Caco-2 (cell line): ENCODE results near the gene NGF. TPM values are rescaled to one million over a fixed set of nuclear protein-coding genes. Genes with fewer than 3 reads are reported as not detected.

Experiments
- BruUV-seq: library from RNA; stranded (reverse); fragments of 400-500 nt; replicated peaks from 2 replicates; lab custom pipeline; 2021; lab: Mats Ljungman, UMichigan
- CTCF ChIA-PET: fragments of 300-600 bp; sonication (Branson Sonifier 250); formaldehyde crosslinking; loops from one replicate; lab custom pipeline; 2022; ENCODE audit warnings: antibody characterized with exemption; lab: Charles Lee
- POLR2A ChIA-PET: fragments of 300-600 bp; sonication (Branson Sonifier 250); formaldehyde crosslinking; loops from one replicate; lab custom pipeline; 2022; ENCODE audit warnings: antibody characterized with exemption; lab: Charles Lee
- DNase-seq, 2 experiments: peaks; one replicate each; pipeline versions ENCODE4 v3.0.0 to v3.0.0-alpha.2; 2020 to 2022
- H3K27me3 ChIP-seq: replicated peaks from 2 replicates; pipeline ENCODE4 v1.6.0; 2011; ENCODE audit warnings: low read length; ENCODE audit not compliant: control insufficient read depth, insufficient read depth
- H3K36me3 ChIP-seq: 2 replicates; pipeline ENCODE4 v1.5.1; 2011; ENCODE audit warnings: low read length; ENCODE audit not compliant: control insufficient read depth, insufficient read depth
- H3K4me1 ChIP-seq: fragments of 250-450 bp; sonication (Bioruptor Pico); 2 replicates; pipeline ENCODE4 v1.5.1; 2020; ENCODE audit warnings: mild to moderate bottlenecking
- H3K4me3 ChIP-seq: 2 replicates; pipeline ENCODE4 v1.5.1; 2011; ENCODE audit warnings: low read depth, mild to moderate bottlenecking, control low read depth, low read length
- H3K9me3 ChIP-seq: fragments of 250-450 bp; sonication (Bioruptor Pico); 2 replicates; pipeline ENCODE4 v1.5.1; 2020; ENCODE audit warnings: mild to moderate bottlenecking, moderate library complexity
- H3K27ac Mint-ChIP-seq: one replicate; pipeline ENCODE4 v1.8.0; 2022; ENCODE audit warnings: mixed read lengths; ENCODE audit not compliant: unreplicated experiment
- H3K27me3 Mint-ChIP-seq: one replicate; pipeline ENCODE4 v1.8.0; 2022; ENCODE audit warnings: mixed read lengths; ENCODE audit not compliant: insufficient read depth, unreplicated experiment
- H3K36me3 Mint-ChIP-seq: one replicate; pipeline ENCODE4 v1.8.0; 2022; ENCODE audit warnings: mild to moderate bottlenecking, mixed read lengths; ENCODE audit not compliant: insufficient read depth, unreplicated experiment
- H3K4me1 Mint-ChIP-seq: one replicate; pipeline ENCODE4 v1.8.0; 2022; ENCODE audit warnings: low read depth, mixed read lengths; ENCODE audit not compliant: unreplicated experiment
- H3K4me3 Mint-ChIP-seq: one replicate; pipeline ENCODE4 v1.8.0; 2022; ENCODE audit warnings: mild to moderate bottlenecking, moderate library complexity, mixed read lengths; ENCODE audit not compliant: unreplicated experiment
- H3K9me3 Mint-ChIP-seq: one replicate; pipeline ENCODE4 v1.8.0; 2022; ENCODE audit warnings: mixed read lengths; ENCODE audit not compliant: unreplicated experiment
- intact Hi-C: fragments of 100-400 bp; cut with micrococcal nuclease; formaldehyde crosslinking; loops from one replicate; pipeline ENCODE4 v1.10.0; 2022; ENCODE audit not compliant: unreplicated experiment
- total RNA-seq: library from RNA; stranded (reverse); gene quantifications from 2 replicates; pipeline ENCODE4 v1.2.3, GENCODE V29; 2022
- TF ChIP-seq, protein P1 (sequence below), 2 experiments: fragments of 200-600 bp in 1 of 2; IDR thresholded peaks; 1 replicate in 1 of 2; 2 replicates in 1 of 2; pipeline versions ENCODE4 v1.5.1 to v1.8.0; 2011 to 2022; ENCODE audit warnings: antibody characterized with exemption in 1 of 2, control low read depth in 1 of 2, inconsistent platforms in 1 of 2, low read depth in 1 of 2, low read length in 1 of 2, mild to moderate bottlenecking in 1 of 2, moderate library complexity in 1 of 2; ENCODE audit not compliant: insufficient read depth in 1 of 2, severe bottlenecking in 1 of 2, unreplicated experiment in 1 of 2

The NGF gene
- total RNA-seq, 1 experiment from 2014 or later = not detected

- no peaks in the 10 kb centered on the region for H3K4me1 ChIP-seq
- intact Hi-C loops = no loop called here
- no peaks in the 10 kb centered on the region for H3K27me3 ChIP-seq
- CTCF ChIA-PET = no interaction called here
- H3K4me3 ChIP-seq = no peak overlapping the region
- no peaks in the 10 kb centered on the region for H3K36me3 ChIP-seq
- no TSS peak for BruUV-seq
- no peak for DNase-seq
- no peaks in the 10 kb centered on the region for H3K9me3 ChIP-seq
- Mint-ChIP-seq H3K36me3 (no peaks in the 10 kb centered on the region), H3K9me3 (no peaks in the 10 kb centered on the region), H3K4me1 (no peaks in the 10 kb centered on the region), H3K27me3 (no peaks in the 10 kb centered on the region), H3K27ac (no peak overlapping the region), H3K4me3 (no peak overlapping the region)
- TF ChIP-seq, protein P1, sequence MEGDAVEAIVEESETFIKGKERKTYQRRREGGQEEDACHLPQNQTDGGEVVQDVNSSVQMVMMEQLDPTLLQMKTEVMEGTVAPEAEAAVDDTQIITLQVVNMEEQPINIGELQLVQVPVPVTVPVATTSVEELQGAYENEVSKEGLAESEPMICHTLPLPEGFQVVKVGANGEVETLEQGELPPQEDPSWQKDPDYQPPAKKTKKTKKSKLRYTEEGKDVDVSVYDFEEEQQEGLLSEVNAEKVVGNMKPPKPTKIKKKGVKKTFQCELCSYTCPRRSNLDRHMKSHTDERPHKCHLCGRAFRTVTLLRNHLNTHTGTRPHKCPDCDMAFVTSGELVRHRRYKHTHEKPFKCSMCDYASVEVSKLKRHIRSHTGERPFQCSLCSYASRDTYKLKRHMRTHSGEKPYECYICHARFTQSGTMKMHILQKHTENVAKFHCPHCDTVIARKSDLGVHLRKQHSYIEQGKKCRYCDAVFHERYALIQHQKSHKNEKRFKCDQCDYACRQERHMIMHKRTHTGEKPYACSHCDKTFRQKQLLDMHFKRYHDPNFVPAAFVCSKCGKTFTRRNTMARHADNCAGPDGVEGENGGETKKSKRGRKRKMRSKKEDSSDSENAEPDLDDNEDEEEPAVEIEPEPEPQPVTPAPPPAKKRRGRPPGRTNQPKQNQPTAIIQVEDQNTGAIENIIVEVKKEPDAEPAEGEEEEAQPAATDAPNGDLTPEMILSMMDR (IDR thresholded peaks at IDR 0.05; ENCODE audit: insufficient read depth in 1 of 2, low read depth in 1 of 2, low read length in 1 of 2, severe bottlenecking in 1 of 2, unreplicated experiment in 1 of 2) = no peak
- POLR2A ChIA-PET = no interaction called here
Observed at GRCh38 chr1:115355069-115355468, 17.0 kb upstream of the NGF start.

GRCh38 chr1:115351143-115351542, 13.1 kb upstream of the NGF start:
- DNase-seq = no peak
- no peaks in the 10 kb centered on the region for H3K27me3 Mint-ChIP-seq
- no TSS peak for BruUV-seq
- Histone ChIP-seq H3K4me1 (no peaks in the 10 kb centered on the region), H3K9me3 (no peaks in the 10 kb centered on the region), H3K27me3 (no peaks in the 10 kb centered on the region), H3K36me3 (no peaks in the 10 kb centered on the region), H3K4me3 (no peak overlapping the region)
- ChIA-PET CTCF (no interaction called here), POLR2A (no interaction called here)
- no peak overlapping the region for H3K4me3 Mint-ChIP-seq
- no peaks in the 10 kb centered on the region for H3K4me1 Mint-ChIP-seq
- no peak overlapping the region for H3K27ac Mint-ChIP-seq
- no peaks in the 10 kb centered on the region for H3K9me3 Mint-ChIP-seq
- TF ChIP-seq, protein P1 (IDR thresholded peaks at IDR 0.05; ENCODE audit: insufficient read depth in 1 of 2, low read depth in 1 of 2, low read length in 1 of 2, severe bottlenecking in 1 of 2, unreplicated experiment in 1 of 2) = no peak
- intact Hi-C loops = no loop called here
- H3K36me3 Mint-ChIP-seq = no peaks in the 10 kb centered on the region

GRCh38 chr1:115348636-115349035, 10.6 kb upstream of the NGF start:
- BruUV-seq = no TSS peak

More at GRCh38 chr1:115348636-115349035, 10.6 kb upstream of the NGF start:
- Mint-ChIP-seq H3K9me3 (no peaks in the 10 kb centered on the region), H3K27ac (no peak overlapping the region), H3K4me1 (no peaks in the 10 kb centered on the region), H3K4me3 (no peak overlapping the region), H3K36me3 (no peaks in the 10 kb centered on the region), H3K27me3 (no peaks in the 10 kb centered on the region)
- no peak for DNase-seq
- Histone ChIP-seq H3K9me3 (no peaks in the 10 kb centered on the region), H3K4me3 (no peak overlapping the region), H3K36me3 (no peaks in the 10 kb centered on the region), H3K27me3 (no peaks in the 10 kb centered on the region), H3K4me1 (no peaks in the 10 kb centered on the region)
- CTCF ChIA-PET = no interaction called here
- POLR2A ChIA-PET = no interaction called here
- TF ChIP-seq, protein P1 (IDR thresholded peaks at IDR 0.05; ENCODE audit: insufficient read depth in 1 of 2, low read depth in 1 of 2, low read length in 1 of 2, severe bottlenecking in 1 of 2, unreplicated experiment in 1 of 2) = no peak
- intact Hi-C loops = no loop called here
